DOHH2 (cell line): Measurements from ENCODE around the gene LPIN1.

Experiments used
- H3F3A ChIP-seq: fragments of 200-600 bp; sonication (generic), shearing (Covaris generic); 2 replicates; pipeline ENCODE4 v1.6.0; 2016; ENCODE audit warnings: antibody characterized with exemption, mild to moderate bottlenecking; ENCODE audit not compliant: control insufficient read depth, insufficient read depth
- H3K27ac ChIP-seq: fragments of 200-600 bp; sonication (generic); 2 replicates; pipeline ENCODE4 v1.5.1; 2014; ENCODE audit warnings: low read depth, mild to moderate bottlenecking, low read length, moderate library complexity
- H3K27me3 ChIP-seq: fragments of 200-600 bp; sonication (generic); 2 replicates; pipeline ENCODE4 v1.6.1; 2014; ENCODE audit warnings: mild to moderate bottlenecking, low read length, mixed read lengths; ENCODE audit not compliant: control insufficient read depth
- H3K36me3 ChIP-seq: fragments of 200-600 bp; sonication (generic); 2 replicates; pipeline ENCODE4 v1.6.1; 2014; ENCODE audit warnings: mild to moderate bottlenecking, low read length, moderate library complexity, mixed read lengths; ENCODE audit not compliant: control insufficient read depth
- H3K4me1 ChIP-seq: fragments of 200-600 bp; sonication (generic); 2 replicates; pipeline ENCODE4 v1.6.1; 2014; ENCODE audit warnings: mild to moderate bottlenecking, low read length, mixed read lengths; ENCODE audit not compliant: control insufficient read depth
- H3K4me2 ChIP-seq: fragments of 200-600 bp; sonication (generic); 2 replicates; pipeline ENCODE4 v1.6.0; 2014; ENCODE audit warnings: mild to moderate bottlenecking, low read length, moderate library complexity
- H3K4me3 ChIP-seq: fragments of 200-600 bp; sonication (generic); 2 replicates; pipeline ENCODE4 v1.5.1; 2014; ENCODE audit warnings: mild to moderate bottlenecking, low read length, mixed read lengths
- H3K79me2 ChIP-seq: fragments of 200-600 bp; sonication (generic); 2 replicates; pipeline ENCODE4 v1.6.1; 2014; ENCODE audit warnings: mild to moderate bottlenecking, low read length, mixed read lengths; ENCODE audit not compliant: control insufficient read depth
- H3K9me2 ChIP-seq: fragments of 200-600 bp; sonication (generic); replicated peaks from 2 replicates; pipeline ENCODE4 v1.6.1; 2014; ENCODE audit warnings: mild to moderate bottlenecking, low read length, mixed read lengths; ENCODE audit not compliant: control insufficient read depth
- H3K9me3 ChIP-seq: fragments of 200-600 bp; sonication (generic); 2 replicates; pipeline ENCODE4 v1.6.1; 2014; ENCODE audit warnings: antibody characterized with exemption, low read length, mixed read lengths; ENCODE audit not compliant: control insufficient read depth, insufficient read depth
- H4K20me1 ChIP-seq: fragments of 200-600 bp; sonication (generic); 2 replicates; pipeline ENCODE4 v1.6.0; 2014; ENCODE audit warnings: low read depth, mild to moderate bottlenecking, antibody characterized with exemption, low read length, moderate library complexity; ENCODE audit not compliant: control insufficient read depth, insufficient read depth
- EZH2phosphoT487 ChIP-seq: fragments of 200-600 bp; sonication (generic); IDR thresholded peaks from 2 replicates; pipeline ENCODE4 v1.6.1; 2017; ENCODE audit warnings: borderline replicate concordance, mild to moderate bottlenecking, antibody characterized with exemption, low read length, moderate library complexity, mixed read lengths
- TF ChIP-seq, protein P1 (sequence below): fragments of 200-600 bp; sonication (generic); IDR thresholded peaks from one replicate; pipeline ENCODE4 v1.5.1; 2014; ENCODE audit warnings: antibody characterized with exemption, mild to moderate bottlenecking, low read depth, low read length; ENCODE audit not compliant: poor library complexity, severe bottlenecking

LPIN1 gene

DNA sequence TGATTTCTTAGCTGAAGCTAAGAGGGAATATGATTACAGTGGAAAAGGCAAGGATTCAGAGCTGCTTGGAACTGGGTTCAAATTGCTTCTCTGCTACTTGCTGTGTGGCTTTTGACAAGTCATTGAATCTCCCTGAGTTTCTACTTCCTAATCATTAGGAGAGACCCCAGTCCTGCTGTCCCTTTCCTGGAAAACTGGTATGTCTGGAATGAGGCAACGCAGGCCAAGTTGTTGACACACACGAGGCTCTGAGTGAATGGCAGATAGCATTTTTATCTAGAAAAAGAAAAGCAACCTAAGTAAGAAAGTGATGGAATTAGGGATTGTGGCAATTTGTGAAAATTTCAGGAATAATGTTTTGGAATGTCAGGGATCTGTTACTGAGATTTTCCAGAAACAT, 123.6 kb downstream of the LPIN1 start:
- no peaks in the 10 kb centered on the region for H3K36me3 ChIP-seq
- H3F3A ChIP-seq, result no peaks in the 10 kb centered on the region
- H3K27ac ChIP-seq, result no peak overlapping the region
- H4K20me1 ChIP-seq, result no peaks in the 10 kb centered on the region
- H3K9me3 ChIP-seq, result no peaks in the 10 kb centered on the region
- no peaks in the 10 kb centered on the region for H3K27me3 ChIP-seq
- H3K9me2 ChIP-seq, result no peaks in the 10 kb centered on the region
- no peaks in the 10 kb centered on the region for H3K79me2 ChIP-seq
- no peak overlapping the region for H3K4me3 ChIP-seq
- TF ChIP-seq, protein P1, sequence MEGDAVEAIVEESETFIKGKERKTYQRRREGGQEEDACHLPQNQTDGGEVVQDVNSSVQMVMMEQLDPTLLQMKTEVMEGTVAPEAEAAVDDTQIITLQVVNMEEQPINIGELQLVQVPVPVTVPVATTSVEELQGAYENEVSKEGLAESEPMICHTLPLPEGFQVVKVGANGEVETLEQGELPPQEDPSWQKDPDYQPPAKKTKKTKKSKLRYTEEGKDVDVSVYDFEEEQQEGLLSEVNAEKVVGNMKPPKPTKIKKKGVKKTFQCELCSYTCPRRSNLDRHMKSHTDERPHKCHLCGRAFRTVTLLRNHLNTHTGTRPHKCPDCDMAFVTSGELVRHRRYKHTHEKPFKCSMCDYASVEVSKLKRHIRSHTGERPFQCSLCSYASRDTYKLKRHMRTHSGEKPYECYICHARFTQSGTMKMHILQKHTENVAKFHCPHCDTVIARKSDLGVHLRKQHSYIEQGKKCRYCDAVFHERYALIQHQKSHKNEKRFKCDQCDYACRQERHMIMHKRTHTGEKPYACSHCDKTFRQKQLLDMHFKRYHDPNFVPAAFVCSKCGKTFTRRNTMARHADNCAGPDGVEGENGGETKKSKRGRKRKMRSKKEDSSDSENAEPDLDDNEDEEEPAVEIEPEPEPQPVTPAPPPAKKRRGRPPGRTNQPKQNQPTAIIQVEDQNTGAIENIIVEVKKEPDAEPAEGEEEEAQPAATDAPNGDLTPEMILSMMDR, result no peak
- TF ChIP-seq EZH2phosphoT487, result no peak
- no peak overlapping the region for H3K4me2 ChIP-seq
- H3K4me1 ChIP-seq, result peaks cover 30% of the 10 kb centered on the region

- Histone ChIP-seq H3K4me3 (no peak overlapping the region), H3K79me2 (no peaks in the 10 kb centered on the region), H3K9me2 (no peaks in the 10 kb centered on the region), H3K36me3 (no peaks in the 10 kb centered on the region), H3K9me3 (no peaks in the 10 kb centered on the region), H3F3A (no peaks in the 10 kb centered on the region), H3K27ac (no peak overlapping the region), H3K4me1 (peaks cover 25% of the 10 kb centered on the region), H3K27me3 (no peaks in the 10 kb centered on the region), H4K20me1 (no peaks in the 10 kb centered on the region), H3K4me2 (no peak overlapping the region)
- no peak for TF ChIP-seq EZH2phosphoT487
- TF ChIP-seq, protein P1, result no peak
Observed at GRCh38 chr2:11870584-11870983, 124.2 kb downstream of the LPIN1 start.

DNA sequence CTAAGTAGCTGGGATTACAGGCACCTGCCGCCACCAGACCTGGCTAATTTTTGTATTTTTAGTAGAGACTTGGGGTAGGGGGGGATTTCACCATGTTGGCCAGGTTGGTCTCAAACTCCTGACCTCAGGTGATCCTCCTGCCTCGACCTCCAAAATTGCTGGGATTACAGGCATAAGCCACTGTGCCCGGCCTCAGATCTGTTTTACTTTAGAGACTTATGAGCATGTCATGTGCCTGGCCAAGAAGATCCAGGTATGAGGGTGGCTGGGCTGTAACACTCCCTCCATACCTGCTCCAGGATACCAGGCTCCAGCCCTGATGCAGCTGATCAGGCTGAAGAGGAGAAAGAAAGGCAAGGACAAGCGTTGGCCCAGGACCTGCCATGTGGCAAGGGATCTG, 125.0 kb downstream of the LPIN1 start:
- Histone ChIP-seq H3K27ac (no peak overlapping the region), H3K27me3 (no peaks in the 10 kb centered on the region), H4K20me1 (no peaks in the 10 kb centered on the region), H3F3A (no peaks in the 10 kb centered on the region), H3K79me2 (no peaks in the 10 kb centered on the region), H3K4me2 (no peak overlapping the region), H3K36me3 (no peaks in the 10 kb centered on the region), H3K4me1 (peaks cover 17% of the 10 kb centered on the region), H3K9me2 (no peaks in the 10 kb centered on the region), H3K4me3 (no peak overlapping the region), H3K9me3 (no peaks in the 10 kb centered on the region)
- TF ChIP-seq, protein P1, result no peak
- no peak for TF ChIP-seq EZH2phosphoT487

DNA sequence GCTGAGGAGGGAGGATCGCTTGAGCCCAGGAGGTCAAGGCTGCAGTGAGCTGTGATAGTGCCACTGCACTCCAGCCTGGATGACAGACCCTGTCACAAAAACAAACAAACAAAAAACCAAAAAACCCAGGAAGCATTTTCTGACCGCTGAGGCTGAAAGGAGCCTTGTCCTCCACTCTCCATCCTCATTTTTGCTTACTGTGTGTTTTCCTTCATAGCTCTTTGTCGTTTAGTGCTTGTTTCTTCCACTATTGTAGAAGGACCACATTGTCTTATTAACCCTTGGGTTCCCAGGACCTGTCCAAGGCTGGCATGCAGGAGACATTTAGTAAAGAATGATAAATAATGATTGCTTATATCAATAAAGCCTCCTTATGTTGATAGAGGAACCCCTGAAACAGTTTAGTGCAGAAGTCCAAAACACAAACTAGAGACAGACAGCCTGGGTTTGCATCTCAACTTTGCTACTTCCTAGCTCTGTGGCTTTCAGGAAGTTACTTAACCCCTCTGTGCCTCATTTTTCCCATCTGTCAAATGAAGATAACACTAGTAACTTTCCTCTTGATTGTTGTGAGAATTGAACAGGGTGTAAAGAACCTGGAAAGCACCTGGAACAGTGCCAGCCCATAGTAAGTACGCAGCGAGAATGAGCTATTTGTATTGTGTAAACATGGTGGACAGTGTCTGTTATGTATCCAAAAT, 126.0 kb downstream of the LPIN1 start:
- H3F3A ChIP-seq, result no peaks in the 10 kb centered on the region
- peak overlapping the region; percentile 24; the same call in 1 of the 2 replicates for H3K4me2 ChIP-seq
- no peaks in the 10 kb centered on the region for H3K27me3 ChIP-seq
- no peak overlapping the region for H3K4me3 ChIP-seq
- no peaks in the 10 kb centered on the region for H3K79me2 ChIP-seq
- no peaks in the 10 kb centered on the region for H3K9me2 ChIP-seq
- no peaks in the 10 kb centered on the region for H4K20me1 ChIP-seq
- no peak overlapping the region for H3K27ac ChIP-seq
- H3K36me3 ChIP-seq, result no peaks in the 10 kb centered on the region
- H3K4me1 ChIP-seq, result peaks cover 9% of the 10 kb centered on the region
- no peaks in the 10 kb centered on the region for H3K9me3 ChIP-seq
- TF ChIP-seq EZH2phosphoT487, result no peak
- TF ChIP-seq, protein P1, result no peak
